Left ventricle myocardium inferior (tissue), 1 donor: ENCODE data around the gene RNF11. TPM values are rescaled to one million over a fixed set of nuclear protein-coding genes. Genes with fewer than 3 reads are reported as not detected.
"Not testable (repeated sequence)": the region's sequence is repeated elsewhere in the genome, so short reads cannot be mapped to it uniquely, and the experiment has no call there.

Experiments
- DNase-seq: peaks from one replicate; pipeline ENCODE4 v3.0.0-alpha.2; 2020
- H3K27ac ChIP-seq: fragments of 200-600 bp; replicated peaks from 2 replicates; pipeline ENCODE4 v1.8.0; 2021
- H3K27me3 ChIP-seq: fragments of 200-600 bp; 2 replicates; pipeline ENCODE4 v1.8.0; 2021; ENCODE audit warnings: low read depth
- H3K36me3 ChIP-seq: fragments of 200-600 bp; 2 replicates; pipeline ENCODE4 v1.8.0; 2021
- H3K4me1 ChIP-seq: fragments of 200-600 bp; 2 replicates; pipeline ENCODE4 v1.8.0; 2021
- H3K4me3 ChIP-seq: fragments of 200-600 bp; 2 replicates; pipeline ENCODE4 v1.8.0; 2021; ENCODE audit warnings: mild to moderate bottlenecking, moderate library complexity
- H3K9me3 ChIP-seq: fragments of 200-600 bp; replicated peaks from 2 replicates; pipeline ENCODE4 v1.8.0; 2021
- CTCF ChIP-seq: fragments of 200-600 bp; IDR thresholded peaks from 2 replicates; pipeline ENCODE4 v1.8.0; 2021; ENCODE audit warnings: antibody characterized with exemption, mild to moderate bottlenecking, borderline replicate concordance
- intact Hi-C: fragments of 100-400 bp; cut with micrococcal nuclease; formaldehyde crosslinking; loops from one replicate; pipeline ENCODE4 v1.11.0; 2022
- total RNA-seq: library from RNA; stranded (reverse); fragmentation: NEBNext Ultra II Directional; extraction: Animal tissue kit (Norgen Biotek cat#: 25700); gene quantifications from one replicate; pipeline ENCODE4 v1.2.1, GENCODE V29; 2021
- donor health status: DM: no; HTN: yes; CAD: no; lungs with severe emphysema.

RNF11 gene
- total RNA-seq, 1 donor from 2014 or later, result 116 TPM

- Histone ChIP-seq H3K9me3 (peaks cover 7% of the 10 kb centered on the region), H3K4me1 (no peaks in the 10 kb centered on the region), H3K36me3 (no peaks in the 10 kb centered on the region), H3K4me3 (no peak overlapping the region), H3K27ac (no peak overlapping the region), H3K27me3 (no peaks in the 10 kb centered on the region)
- DNase-seq, result no peak
- intact Hi-C loops, result no loop called here
- no peak for TF ChIP-seq CTCF
These were observed 17.1 kb upstream of the RNF11 start for GRCh38 chr1:51219022-51219421.

GRCh38 chr1:51221529-51221928 lies 14.5 kb upstream of the RNF11 start:
- H3K4me3 ChIP-seq, H3K27ac ChIP-seq, intact Hi-C loops, DNase-seq, H3K4me1 ChIP-seq, H3K27me3 ChIP-seq, H3K9me3 ChIP-seq, H3K36me3 ChIP-seq: not testable (repeated sequence)

GRCh38 chr1:51222136-51222787 lies 13.8 kb upstream of the RNF11 start:
- H3K9me3 ChIP-seq, result peaks cover 7% of the 10 kb centered on the region
- H3K27ac ChIP-seq, result no peak overlapping the region
- H3K4me1 ChIP-seq, result no peaks in the 10 kb centered on the region
- no peak overlapping the region for H3K4me3 ChIP-seq
- intact Hi-C loops, result no loop called here
- no peak for DNase-seq
- TF ChIP-seq CTCF, result no peak
- no peaks in the 10 kb centered on the region for H3K36me3 ChIP-seq
- no peaks in the 10 kb centered on the region for H3K27me3 ChIP-seq

GRCh38 chr1:51222809-51223208 lies 13.3 kb upstream of the RNF11 start:
- Histone ChIP-seq H3K27me3 (no peaks in the 10 kb centered on the region), H3K9me3 (peaks cover 7% of the 10 kb centered on the region), H3K36me3 (no peaks in the 10 kb centered on the region), H3K4me3 (no peak overlapping the region), H3K27ac (no peak overlapping the region), H3K4me1 (no peaks in the 10 kb centered on the region)
- no peak for DNase-seq
- TF ChIP-seq CTCF, result no peak
- intact Hi-C loops, result no loop called here

GRCh38 chr1:51224255-51224654 lies 11.8 kb upstream of the RNF11 start:
- Histone ChIP-seq H3K4me3 (no peak overlapping the region), H3K9me3 (peaks cover 7% of the 10 kb centered on the region), H3K27me3 (no peaks in the 10 kb centered on the region), H3K27ac (no peak overlapping the region), H3K4me1 (no peaks in the 10 kb centered on the region), H3K36me3 (no peaks in the 10 kb centered on the region)
- TF ChIP-seq CTCF, result no peak
- DNase-seq, result no peak
- intact Hi-C loops, result no loop called here

GRCh38 chr1:51227231-51227960 lies 8.7 kb upstream of the RNF11 start:
- H3K27me3 ChIP-seq, intact Hi-C loops, H3K4me1 ChIP-seq, H3K9me3 ChIP-seq, DNase-seq, H3K36me3 ChIP-seq, H3K4me3 ChIP-seq, H3K27ac ChIP-seq: not testable (repeated sequence)

- H3K4me1 ChIP-seq, DNase-seq, H3K36me3 ChIP-seq, H3K4me3 ChIP-seq, intact Hi-C loops, H3K27ac ChIP-seq, H3K27me3 ChIP-seq, H3K9me3 ChIP-seq: not testable (repeated sequence)
These were observed 7.6 kb upstream of the RNF11 start for GRCh38 chr1:51228471-51228870.
